Measurements from ENCODE around the gene HOXB3.

DNA sequence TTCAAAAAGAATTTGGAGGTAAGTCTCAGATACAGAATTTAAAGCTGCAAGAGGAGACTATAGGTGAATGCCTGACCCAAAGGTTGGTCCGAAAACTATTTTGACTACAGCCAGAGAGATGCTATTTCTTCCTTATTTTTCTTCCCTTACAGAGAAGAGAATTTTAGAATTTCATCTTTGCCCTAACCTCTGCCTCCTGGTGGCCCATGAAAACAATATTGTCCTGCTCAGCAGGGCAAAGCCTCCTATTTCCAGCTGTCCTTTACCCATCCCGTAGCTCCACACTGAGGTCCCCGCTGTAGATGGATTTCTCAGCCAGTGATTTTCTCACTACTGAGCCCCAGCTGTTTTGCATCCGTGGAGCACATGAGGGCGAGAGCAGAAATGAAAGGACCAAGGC is 83.8 kb downstream of the HOXB3 start:
- TF ChIP-seq, protein P1, sequence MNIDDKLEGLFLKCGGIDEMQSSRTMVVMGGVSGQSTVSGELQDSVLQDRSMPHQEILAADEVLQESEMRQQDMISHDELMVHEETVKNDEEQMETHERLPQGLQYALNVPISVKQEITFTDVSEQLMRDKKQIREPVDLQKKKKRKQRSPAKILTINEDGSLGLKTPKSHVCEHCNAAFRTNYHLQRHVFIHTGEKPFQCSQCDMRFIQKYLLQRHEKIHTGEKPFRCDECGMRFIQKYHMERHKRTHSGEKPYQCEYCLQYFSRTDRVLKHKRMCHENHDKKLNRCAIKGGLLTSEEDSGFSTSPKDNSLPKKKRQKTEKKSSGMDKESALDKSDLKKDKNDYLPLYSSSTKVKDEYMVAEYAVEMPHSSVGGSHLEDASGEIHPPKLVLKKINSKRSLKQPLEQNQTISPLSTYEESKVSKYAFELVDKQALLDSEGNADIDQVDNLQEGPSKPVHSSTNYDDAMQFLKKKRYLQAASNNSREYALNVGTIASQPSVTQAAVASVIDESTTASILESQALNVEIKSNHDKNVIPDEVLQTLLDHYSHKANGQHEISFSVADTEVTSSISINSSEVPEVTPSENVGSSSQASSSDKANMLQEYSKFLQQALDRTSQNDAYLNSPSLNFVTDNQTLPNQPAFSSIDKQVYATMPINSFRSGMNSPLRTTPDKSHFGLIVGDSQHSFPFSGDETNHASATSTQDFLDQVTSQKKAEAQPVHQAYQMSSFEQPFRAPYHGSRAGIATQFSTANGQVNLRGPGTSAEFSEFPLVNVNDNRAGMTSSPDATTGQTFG (tag by site-specific recombination; IDR thresholded peaks at IDR 0.05; ENCODE audit: borderline replicate concordance), result no peak
- TF ChIP-seq ZNF830 (tag by site-specific recombination; IDR thresholded peaks at IDR 0.05; ENCODE audit: low read depth) (no peak), YY1 (tag by site-specific recombination; IDR thresholded peaks at IDR 0.05) (no peak), ZNF121 (tag by site-specific recombination; IDR thresholded peaks at IDR 0.05) (no peak), ZNF423 (tag by site-specific recombination; IDR thresholded peaks at IDR 0.05) (no peak), ZBTB21 (tag by site-specific recombination; IDR thresholded peaks at IDR 0.05) (no peak), GLIS1 (tag by site-specific recombination; IDR thresholded peaks at IDR 0.05) (no peak), ZNF561 (tag by site-specific recombination; IDR thresholded peaks at IDR 0.05; ENCODE audit: borderline replicate concordance) (no peak), KLF10 (tag by site-specific recombination; IDR thresholded peaks at IDR 0.05) (no peak)
- TF ChIP-seq, protein P2, sequence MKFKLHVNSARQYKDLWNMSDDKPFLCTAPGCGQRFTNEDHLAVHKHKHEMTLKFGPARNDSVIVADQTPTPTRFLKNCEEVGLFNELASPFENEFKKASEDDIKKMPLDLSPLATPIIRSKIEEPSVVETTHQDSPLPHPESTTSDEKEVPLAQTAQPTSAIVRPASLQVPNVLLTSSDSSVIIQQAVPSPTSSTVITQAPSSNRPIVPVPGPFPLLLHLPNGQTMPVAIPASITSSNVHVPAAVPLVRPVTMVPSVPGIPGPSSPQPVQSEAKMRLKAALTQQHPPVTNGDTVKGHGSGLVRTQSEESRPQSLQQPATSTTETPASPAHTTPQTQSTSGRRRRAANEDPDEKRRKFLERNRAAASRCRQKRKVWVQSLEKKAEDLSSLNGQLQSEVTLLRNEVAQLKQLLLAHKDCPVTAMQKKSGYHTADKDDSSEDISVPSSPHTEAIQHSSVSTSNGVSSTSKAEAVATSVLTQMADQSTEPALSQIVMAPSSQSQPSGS (tag by site-specific recombination; IDR thresholded peaks at IDR 0.05; ENCODE audit: low read depth), result no peak
- TF ChIP-seq, protein P3, sequence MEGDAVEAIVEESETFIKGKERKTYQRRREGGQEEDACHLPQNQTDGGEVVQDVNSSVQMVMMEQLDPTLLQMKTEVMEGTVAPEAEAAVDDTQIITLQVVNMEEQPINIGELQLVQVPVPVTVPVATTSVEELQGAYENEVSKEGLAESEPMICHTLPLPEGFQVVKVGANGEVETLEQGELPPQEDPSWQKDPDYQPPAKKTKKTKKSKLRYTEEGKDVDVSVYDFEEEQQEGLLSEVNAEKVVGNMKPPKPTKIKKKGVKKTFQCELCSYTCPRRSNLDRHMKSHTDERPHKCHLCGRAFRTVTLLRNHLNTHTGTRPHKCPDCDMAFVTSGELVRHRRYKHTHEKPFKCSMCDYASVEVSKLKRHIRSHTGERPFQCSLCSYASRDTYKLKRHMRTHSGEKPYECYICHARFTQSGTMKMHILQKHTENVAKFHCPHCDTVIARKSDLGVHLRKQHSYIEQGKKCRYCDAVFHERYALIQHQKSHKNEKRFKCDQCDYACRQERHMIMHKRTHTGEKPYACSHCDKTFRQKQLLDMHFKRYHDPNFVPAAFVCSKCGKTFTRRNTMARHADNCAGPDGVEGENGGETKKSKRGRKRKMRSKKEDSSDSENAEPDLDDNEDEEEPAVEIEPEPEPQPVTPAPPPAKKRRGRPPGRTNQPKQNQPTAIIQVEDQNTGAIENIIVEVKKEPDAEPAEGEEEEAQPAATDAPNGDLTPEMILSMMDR (tag by site-specific recombination; IDR thresholded peaks at IDR 0.05), result no peak
- TF ChIP-seq, protein P4, sequence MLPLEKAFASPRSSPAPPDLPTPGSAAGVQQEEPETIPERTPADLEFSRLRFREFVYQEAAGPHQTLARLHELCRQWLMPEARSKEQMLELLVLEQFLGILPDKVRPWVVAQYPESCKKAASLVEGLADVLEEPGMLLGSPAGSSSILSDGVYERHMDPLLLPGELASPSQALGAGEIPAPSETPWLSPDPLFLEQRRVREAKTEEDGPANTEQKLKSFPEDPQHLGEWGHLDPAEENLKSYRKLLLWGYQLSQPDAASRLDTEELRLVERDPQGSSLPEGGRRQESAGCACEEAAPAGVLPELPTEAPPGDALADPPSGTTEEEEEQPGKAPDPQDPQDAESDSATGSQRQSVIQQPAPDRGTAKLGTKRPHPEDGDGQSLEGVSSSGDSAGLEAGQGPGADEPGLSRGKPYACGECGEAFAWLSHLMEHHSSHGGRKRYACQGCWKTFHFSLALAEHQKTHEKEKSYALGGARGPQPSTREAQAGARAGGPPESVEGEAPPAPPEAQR (tag by site-specific recombination; IDR thresholded peaks at IDR 0.05), result no peak

Measured in HEK293 (cell line).